ENCODE measurements around the gene HDAC9. TPM values are rescaled to one million over a fixed set of nuclear protein-coding genes. Genes with fewer than 3 reads are reported as not detected.
A peak's percentile ranks its signal among the peaks of the same experiment; 100 is the strongest.

The HDAC9 gene
- total and polyA plus RNA-seq, 11 donors, result 4.8 to 62.9 (median 30.6) TPM

DNA sequence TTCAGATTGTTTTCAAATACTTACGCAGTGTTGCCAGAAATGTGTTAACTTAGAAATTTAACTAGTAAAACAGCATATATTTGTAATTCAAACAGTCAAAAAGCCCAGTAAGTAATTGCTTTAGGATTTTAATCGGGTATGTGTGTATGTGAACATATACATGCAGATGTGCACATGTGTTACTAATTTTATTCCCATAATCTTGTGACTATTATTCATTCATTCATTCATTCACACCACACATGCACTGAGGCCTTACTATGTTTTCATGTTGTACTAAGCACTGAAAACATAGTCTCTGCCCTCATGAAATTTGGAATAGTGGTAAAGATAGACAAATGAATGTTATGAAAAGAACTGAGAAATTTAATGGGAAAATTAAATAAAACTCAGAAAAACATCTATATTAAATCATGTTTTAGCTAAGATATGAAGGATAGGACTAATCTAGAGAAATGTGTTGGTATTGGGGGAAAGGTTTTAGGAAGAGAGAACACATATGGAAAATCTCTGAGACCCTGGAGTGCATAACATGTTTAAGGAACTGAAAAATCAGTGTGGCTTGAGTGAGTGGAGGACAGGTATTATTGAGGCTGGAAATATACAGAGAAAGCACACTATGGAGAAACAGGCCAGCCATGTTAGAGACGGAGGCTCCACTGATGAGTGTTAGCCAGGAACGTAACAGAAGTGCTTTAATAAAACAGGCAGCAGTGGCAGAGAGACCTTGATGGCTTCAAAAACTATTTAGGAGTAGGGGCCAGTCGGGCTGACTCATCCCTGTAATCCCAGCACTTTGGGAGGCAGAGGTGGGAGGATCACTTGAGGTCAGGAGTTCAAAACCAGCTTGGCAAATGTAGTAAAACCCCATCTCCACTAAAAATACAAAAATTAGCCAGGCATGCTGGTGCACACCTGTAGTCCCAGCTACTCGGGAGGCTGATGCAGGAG lies 80.3 kb downstream of the HDAC9 start:
- ATAC-seq, result peak in 1 of 4 donors; percentile 35
- H3K4me3 ChIP-seq, result no peak overlapping the region
- DNase-seq, result no peak
- TF ChIP-seq, protein P1, sequence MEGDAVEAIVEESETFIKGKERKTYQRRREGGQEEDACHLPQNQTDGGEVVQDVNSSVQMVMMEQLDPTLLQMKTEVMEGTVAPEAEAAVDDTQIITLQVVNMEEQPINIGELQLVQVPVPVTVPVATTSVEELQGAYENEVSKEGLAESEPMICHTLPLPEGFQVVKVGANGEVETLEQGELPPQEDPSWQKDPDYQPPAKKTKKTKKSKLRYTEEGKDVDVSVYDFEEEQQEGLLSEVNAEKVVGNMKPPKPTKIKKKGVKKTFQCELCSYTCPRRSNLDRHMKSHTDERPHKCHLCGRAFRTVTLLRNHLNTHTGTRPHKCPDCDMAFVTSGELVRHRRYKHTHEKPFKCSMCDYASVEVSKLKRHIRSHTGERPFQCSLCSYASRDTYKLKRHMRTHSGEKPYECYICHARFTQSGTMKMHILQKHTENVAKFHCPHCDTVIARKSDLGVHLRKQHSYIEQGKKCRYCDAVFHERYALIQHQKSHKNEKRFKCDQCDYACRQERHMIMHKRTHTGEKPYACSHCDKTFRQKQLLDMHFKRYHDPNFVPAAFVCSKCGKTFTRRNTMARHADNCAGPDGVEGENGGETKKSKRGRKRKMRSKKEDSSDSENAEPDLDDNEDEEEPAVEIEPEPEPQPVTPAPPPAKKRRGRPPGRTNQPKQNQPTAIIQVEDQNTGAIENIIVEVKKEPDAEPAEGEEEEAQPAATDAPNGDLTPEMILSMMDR (IDR thresholded peaks at IDR 0.05), result no peak
- no peak for TF ChIP-seq POLR2A (IDR thresholded peaks at IDR 0.05)
- WGBS, 4 donors, result 78 to 89% (median 87%) methylated on average over 6 of the region's 6 CpGs
- intact Hi-C loops (cut with DNase I), result no loop called here
- H3K27ac ChIP-seq, result no peak overlapping the region
- peaks cover 0 to 39% (median 6%) of the 10 kb centered on the region in 12 donors for H3K4me1 ChIP-seq
- H3K9me3 ChIP-seq, result no peaks in the 10 kb centered on the region
- H3K36me3 ChIP-seq, result no peaks in the 10 kb centered on the region
- no peaks in the 10 kb centered on the region for H3K27me3 ChIP-seq

- H3K4me1 ChIP-seq, result peaks cover 0 to 36% (median 9%) of the 10 kb centered on the region in 12 donors
- no peaks in the 10 kb centered on the region for H3K9me3 ChIP-seq
- intact Hi-C loops (cut with DNase I), result no loop called here
- peak overlapping the region in 2 of 12 donors; percentile 9 to 13 for H3K27ac ChIP-seq
- no peaks in the 10 kb centered on the region for H3K36me3 ChIP-seq
- 60 to 73% (median 68%) methylated on average over 2 of the region's 2 CpGs for WGBS, 4 donors
- no peak for DNase-seq
- TF ChIP-seq POLR2A (IDR thresholded peaks at IDR 0.05), result no peak
- TF ChIP-seq, protein P1 (IDR thresholded peaks at IDR 0.05), result no peak
- H3K27me3 ChIP-seq, result no peaks in the 10 kb centered on the region
- no peak for ATAC-seq
- H3K4me3 ChIP-seq, result no peak overlapping the region
These were observed 81.7 kb downstream of the HDAC9 start for GRCh38 chr7:18577096-18577771.

GRCh38 chr7:18579698-18580097 lies 84.1 kb downstream of the HDAC9 start:
- Histone ChIP-seq H3K36me3 (no peaks in the 10 kb centered on the region), H3K27me3 (no peaks in the 10 kb centered on the region), H3K4me1 (peaks cover 0 to 26% (median 9%) of the 10 kb centered on the region in 12 donors), H3K9me3 (no peaks in the 10 kb centered on the region), H3K4me3 (no peak overlapping the region), H3K27ac (no peak overlapping the region)
- 76 to 87% (median 84%) methylated on average over 4 of the region's 4 CpGs for WGBS, 4 donors
- intact Hi-C loops (cut with DNase I), result no loop called here
- ATAC-seq (no peak), DNase-seq (no peak)
- TF ChIP-seq, protein P1 (IDR thresholded peaks at IDR 0.05), result no peak
- no peak for TF ChIP-seq POLR2A (IDR thresholded peaks at IDR 0.05)

DNA sequence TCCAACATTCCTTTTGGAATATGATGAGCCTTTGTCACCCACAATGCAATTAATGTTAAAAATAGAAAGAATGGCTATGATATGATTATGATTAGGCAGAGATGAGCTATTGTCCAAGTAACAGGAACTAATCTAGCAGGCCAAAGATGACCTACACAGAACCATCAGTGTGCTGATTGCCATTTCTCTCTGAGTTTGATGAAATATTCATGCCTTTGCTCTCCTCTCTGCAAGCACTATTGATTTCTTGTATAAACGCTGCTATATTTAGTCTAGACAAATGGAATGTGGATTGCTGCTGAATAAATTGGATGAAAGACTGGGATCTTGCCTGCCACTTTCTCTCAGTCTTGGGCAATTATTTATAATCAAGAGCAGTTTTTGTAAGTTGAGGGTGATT lies 85.4 kb downstream of the HDAC9 start:
- WGBS, 4 donors, result 18 to 41% (median 35%) methylated on average over 1 of the region's 1 CpG
- no peak overlapping the region for H3K27ac ChIP-seq
- DNase-seq (no peak), ATAC-seq (no peak)
- no peak overlapping the region for H3K4me3 ChIP-seq
- H3K9me3 ChIP-seq, result no peaks in the 10 kb centered on the region
- H3K27me3 ChIP-seq, result no peaks in the 10 kb centered on the region
- TF ChIP-seq POLR2A (IDR thresholded peaks at IDR 0.05), result no peak
- TF ChIP-seq, protein P1 (IDR thresholded peaks at IDR 0.05), result no peak
- peaks cover 0 to 26% (median 9%) of the 10 kb centered on the region in 12 donors for H3K4me1 ChIP-seq
- intact Hi-C loops (cut with DNase I), result no loop called here
- peaks cover 0 to 5% (median 0%) of the 10 kb centered on the region in 9 donors for H3K36me3 ChIP-seq
